Measurements from ENCODE around the gene FNDC10. TPM values are rescaled to one million over a fixed set of nuclear protein-coding genes. Genes with fewer than 3 reads are reported as not detected.

Gene FNDC10
- total RNA-seq, 4 donors from 2014 or later = 1.5 to 4.6 (median 3.7) TPM

GRCh38 chr1:1554926-1555915 is 44.7 kb downstream of the FNDC10 start:
- H3K4me3 ChIP-seq = no peak overlapping the region
- H3K36me3 ChIP-seq = no peaks in the 10 kb centered on the region
- H3K27ac ChIP-seq = no peak overlapping the region
- TF ChIP-seq POLR2AphosphoS5 (IDR thresholded peaks at IDR 0.05) (peak in 1 of 3 donors; percentile 7), CTCF (IDR thresholded peaks at IDR 0.05) (no peak)
- no peak for DNase-seq
- H3K4me1 ChIP-seq = no peaks in the 10 kb centered on the region
- intact Hi-C loops (cut with DNase I; ENCODE audit: low total_unique reads) (no loop called here), in situ Hi-C loops (cut with MboI; ENCODE audit: low pct_ligation_motif_present in 1 of 4, low pct_unique_long_range_greater_than_20kb in 1 of 4, low sequenced_read_pairs in 3 of 4) (no loop called here)
- no peaks in the 10 kb centered on the region for H3K9me3 ChIP-seq
- H3K27me3 ChIP-seq = no peaks in the 10 kb centered on the region
- 73% methylated on average over 31 of the region's 31 CpGs; no CpG with 5 or more reads in 1 of the 2 donors for WGBS, 2 donors (ENCODE audit: low coverage in 1 of 2)

GRCh38 chr1:1554550-1554925 is 45.4 kb downstream of the FNDC10 start:
- Histone ChIP-seq H3K4me3 (no peak overlapping the region), H3K36me3 (no peaks in the 10 kb centered on the region), H3K27me3 (no peaks in the 10 kb centered on the region), H3K27ac (no peak overlapping the region), H3K9me3 (no peaks in the 10 kb centered on the region), H3K4me1 (no peaks in the 10 kb centered on the region)
- 72 to 84% methylated on average over 5 to 13 of the region's 13 CpGs for WGBS, 2 donors (ENCODE audit: low coverage in 1 of 2)
- no peak for DNase-seq
- in situ Hi-C loops (cut with MboI; ENCODE audit: low pct_ligation_motif_present in 1 of 4, low pct_unique_long_range_greater_than_20kb in 1 of 4, low sequenced_read_pairs in 3 of 4) (no loop called here), intact Hi-C loops (cut with DNase I; ENCODE audit: low total_unique reads) (no loop called here)
- TF ChIP-seq EP300 (IDR thresholded peaks at IDR 0.05; ENCODE audit: low read depth) (no peak), POLR2AphosphoS5 (IDR thresholded peaks at IDR 0.05) (no peak), CTCF (IDR thresholded peaks at IDR 0.05) (no peak), POLR2A (IDR thresholded peaks at IDR 0.05) (no peak)

GRCh38 chr1:1553821-1554494 is 46.0 kb downstream of the FNDC10 start:
- in situ Hi-C loops (cut with MboI; ENCODE audit: low pct_ligation_motif_present in 1 of 4, low pct_unique_long_range_greater_than_20kb in 1 of 4, low sequenced_read_pairs in 3 of 4) = no loop called here
- no peak for DNase-seq
- Histone ChIP-seq H3K9me3 (no peaks in the 10 kb centered on the region), H3K27me3 (no peaks in the 10 kb centered on the region), H3K4me1 (no peaks in the 10 kb centered on the region), H3K36me3 (no peaks in the 10 kb centered on the region), H3K27ac (no peak overlapping the region), H3K4me3 (no peak overlapping the region)
- intact Hi-C loops (cut with DNase I; ENCODE audit: low total_unique reads) = no loop called here
- WGBS, 2 donors (ENCODE audit: low coverage in 1 of 2) = 76 to 88% methylated on average over 10 to 35 of the region's 35 CpGs
- TF ChIP-seq POLR2A (IDR thresholded peaks at IDR 0.05) (no peak), CTCF (IDR thresholded peaks at IDR 0.05) (no peak), POLR2AphosphoS5 (IDR thresholded peaks at IDR 0.05) (no peak), EP300 (IDR thresholded peaks at IDR 0.05; ENCODE audit: low read depth) (no peak)

GRCh38 chr1:1552263-1552639 is 47.7 kb downstream of the FNDC10 start:
- Histone ChIP-seq H3K27ac (no peak overlapping the region), H3K9me3 (no peaks in the 10 kb centered on the region), H3K4me1 (no peaks in the 10 kb centered on the region), H3K4me3 (no peak overlapping the region), H3K36me3 (no peaks in the 10 kb centered on the region), H3K27me3 (no peaks in the 10 kb centered on the region)
- in situ Hi-C loops (cut with MboI; ENCODE audit: low pct_ligation_motif_present in 1 of 4, low pct_unique_long_range_greater_than_20kb in 1 of 4, low sequenced_read_pairs in 3 of 4) (no loop called here), intact Hi-C loops (cut with DNase I; ENCODE audit: low total_unique reads) (no loop called here)
- DNase-seq = no peak
- TF ChIP-seq POLR2AphosphoS5 (IDR thresholded peaks at IDR 0.05) (no peak), POLR2A (IDR thresholded peaks at IDR 0.05) (no peak), CTCF (IDR thresholded peaks at IDR 0.05) (no peak), EP300 (IDR thresholded peaks at IDR 0.05; ENCODE audit: low read depth) (no peak)
- WGBS, 2 donors (ENCODE audit: low coverage in 1 of 2) = 83% methylated on average over 10 of the region's 10 CpGs; no CpG with 5 or more reads in 1 of the 2 donors
